Retinal pigment epithelial cell (primary cell): ENCODE results near the gene EEPD1.

Experiments
- DNase-seq: peaks from one replicate; pipeline ENCODE4 v3.0.0-alpha.2; 2010; ENCODE audit warnings: low read depth
- H3K4me3 ChIP-seq: 2 replicates; pipeline ENCODE4 v1.5.1; 2011; ENCODE audit warnings: mild to moderate bottlenecking, low read length, control low read depth, moderate library complexity
- CTCF ChIP-seq: conservative IDR thresholded peaks from 2 replicates; pipeline ENCODE4 v1.5.1; 2011; ENCODE audit warnings: low read depth, low read length, control low read depth, inconsistent platforms

EEPD1 gene

GRCh38 chr7:36244429-36244828 lies 91.4 kb downstream of the EEPD1 start:
- TF ChIP-seq CTCF, result no peak
- H3K4me3 ChIP-seq, result no peak overlapping the region

GRCh38 chr7:36245684-36246299 lies 92.7 kb downstream of the EEPD1 start:
- H3K4me3 ChIP-seq, result no peak overlapping the region
- no peak for DNase-seq
- no peak for TF ChIP-seq CTCF

More at GRCh38 chr7:36244429-36244828, 91.4 kb downstream of the EEPD1 start:
- no peak for DNase-seq

DNA sequence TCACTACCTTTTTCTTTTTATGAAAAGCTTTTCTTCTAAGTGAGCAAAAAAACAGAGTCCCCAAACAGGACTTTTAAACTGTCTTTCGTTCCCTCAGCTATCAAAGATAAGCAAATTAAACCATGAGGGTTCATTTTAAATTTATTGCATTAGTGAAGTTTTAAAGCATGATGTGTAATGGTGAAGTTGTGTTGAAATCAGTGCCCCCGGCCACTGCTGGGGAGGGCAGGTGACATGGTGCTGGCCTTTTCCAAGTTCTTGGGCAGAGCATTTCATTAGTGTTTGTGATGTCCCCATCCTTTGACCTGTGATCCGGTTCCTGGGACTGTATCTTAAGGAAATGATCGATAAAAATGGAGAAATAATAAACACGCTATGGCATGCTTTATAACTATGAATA lies 96.0 kb downstream of the EEPD1 start:
- TF ChIP-seq CTCF, result no peak
- no peak for DNase-seq
- no peak overlapping the region for H3K4me3 ChIP-seq

GRCh38 chr7:36253699-36254098 lies 100.6 kb downstream of the EEPD1 start:
- DNase-seq, result no peak
- no peak for TF ChIP-seq CTCF
- no peak overlapping the region for H3K4me3 ChIP-seq

DNA sequence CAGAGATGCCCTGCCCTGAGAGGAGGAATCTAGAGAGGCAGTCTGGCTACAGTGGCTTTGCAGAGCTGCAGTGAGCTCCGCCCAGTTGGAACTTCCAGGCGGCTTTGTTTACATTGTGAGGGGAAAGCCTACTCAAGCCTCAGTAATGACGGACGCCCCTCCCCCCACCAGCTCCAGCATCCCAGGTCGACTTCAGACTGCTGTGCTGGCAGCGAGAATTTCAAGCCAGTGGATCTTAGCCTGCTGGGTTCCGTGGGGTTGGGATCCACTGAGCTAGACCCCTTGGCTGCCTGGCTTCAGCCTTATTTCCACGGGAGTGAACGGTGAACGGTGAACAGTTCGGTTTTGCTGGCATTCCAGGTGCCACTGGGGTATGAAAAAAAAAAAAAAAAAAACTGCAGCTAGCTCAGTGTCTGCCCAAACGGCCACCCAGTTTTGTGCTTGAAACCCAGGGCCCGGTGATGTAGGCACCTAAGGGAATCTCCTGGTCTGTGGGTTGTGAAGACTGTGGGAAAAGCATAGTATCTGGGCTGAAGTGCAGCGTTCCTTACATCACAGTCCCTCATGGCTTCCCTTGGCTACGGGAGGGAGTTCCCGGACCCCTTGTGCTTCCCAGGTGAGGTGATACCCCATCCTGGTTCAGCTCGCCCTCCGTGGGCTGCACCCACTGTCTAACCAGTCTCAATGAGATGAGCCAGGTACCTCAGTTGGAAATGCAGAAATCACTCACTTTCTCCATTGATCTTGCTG lies 105.6 kb downstream of the EEPD1 start:
- peak; percentile 68 for DNase-seq
- peak overlapping the region; percentile 45 for H3K4me3 ChIP-seq

- TF ChIP-seq CTCF, result no peak
- no peak overlapping the region for H3K4me3 ChIP-seq
- DNase-seq, result no peak
Observed at GRCh38 chr7:36260481-36260880, 107.4 kb downstream of the EEPD1 start.

DNA sequence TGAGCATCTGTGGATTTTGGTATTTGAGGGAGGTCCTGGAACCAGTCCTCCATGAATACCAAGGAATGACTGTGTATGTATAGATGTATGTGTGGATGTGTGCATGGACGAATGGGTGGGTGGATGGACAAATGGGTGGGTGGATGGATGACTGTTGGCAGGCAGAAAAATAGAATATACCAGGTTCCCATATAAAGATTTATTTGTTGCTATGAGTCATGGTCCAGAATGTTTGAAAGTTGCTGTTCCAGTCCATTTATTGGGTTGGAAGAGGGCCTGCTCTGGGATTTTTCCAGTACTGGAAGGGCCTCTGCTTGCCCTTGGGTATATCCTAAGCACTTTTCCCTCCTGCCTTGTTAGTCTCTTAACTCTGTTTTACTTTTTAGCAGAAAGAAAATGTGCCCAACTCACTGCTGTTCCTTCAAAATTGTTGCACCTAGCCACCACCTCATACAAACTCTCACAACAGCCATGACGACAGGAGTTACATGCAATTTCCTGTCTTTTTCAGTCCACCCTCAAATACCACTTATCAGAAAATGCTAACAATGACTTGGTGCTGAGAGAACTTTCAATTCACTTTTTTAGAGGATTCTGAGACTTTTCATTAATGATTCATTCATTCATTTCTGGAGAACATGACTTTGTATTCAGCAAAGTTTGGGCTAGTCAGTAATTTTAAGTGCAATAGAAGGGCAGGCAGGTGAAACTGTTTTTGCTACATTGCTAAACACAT lies 108.1 kb downstream of the EEPD1 start:
- no peak for TF ChIP-seq CTCF
- H3K4me3 ChIP-seq, result no peak overlapping the region
- no peak for DNase-seq
